ENCODE data around the gene ELN.

Gene ELN

GRCh38 chr7:74048999-74049599 lies 21.1 kb downstream of the ELN start:
- FAIRE-seq = no peak
- no peak for TF ChIP-seq POLR2A (IDR thresholded peaks at IDR 0.05; ENCODE audit: low read depth, low read length)

GRCh38 chr7:74049997-74050798 lies 22.2 kb downstream of the ELN start:
- no peak for FAIRE-seq
- no peak for TF ChIP-seq POLR2A (IDR thresholded peaks at IDR 0.05; ENCODE audit: low read depth, low read length)
- DNase-seq (ENCODE audit: insufficient read length, low spot score) = no peak

More at GRCh38 chr7:74048999-74049599, 21.1 kb downstream of the ELN start:
- no peak for DNase-seq (ENCODE audit: insufficient read length, low spot score)

GRCh38 chr7:74051193-74051592 lies 23.2 kb downstream of the ELN start:
- TF ChIP-seq POLR2A (IDR thresholded peaks at IDR 0.05; ENCODE audit: low read depth, low read length) = no peak
- DNase-seq (ENCODE audit: insufficient read length, low spot score) (no peak), FAIRE-seq (no peak)

- no peak for TF ChIP-seq POLR2A (IDR thresholded peaks at IDR 0.05; ENCODE audit: low read depth, low read length)
- FAIRE-seq (no peak), DNase-seq (ENCODE audit: insufficient read length, low spot score) (no peak)
These were observed 23.8 kb downstream of the ELN start for GRCh38 chr7:74051629-74052410.

- FAIRE-seq (no peak), DNase-seq (ENCODE audit: insufficient read length, low spot score) (no peak)
- TF ChIP-seq POLR2A (IDR thresholded peaks at IDR 0.05; ENCODE audit: low read depth, low read length) = no peak
These were observed 24.7 kb downstream of the ELN start for GRCh38 chr7:74052628-74053027.

GRCh38 chr7:74053589-74054186 lies 25.7 kb downstream of the ELN start:
- TF ChIP-seq POLR2A (IDR thresholded peaks at IDR 0.05; ENCODE audit: low read depth, low read length) = no peak
- no peak for FAIRE-seq
- no peak for DNase-seq (ENCODE audit: insufficient read length, low spot score)

- FAIRE-seq (no peak), DNase-seq (ENCODE audit: insufficient read length, low spot score) (no peak)
- no peak for TF ChIP-seq POLR2A (IDR thresholded peaks at IDR 0.05; ENCODE audit: low read depth, low read length)
These were observed 28.3 kb downstream of the ELN start for GRCh38 chr7:74056096-74056915.

GRCh38 chr7:74057216-74057925 lies 29.4 kb downstream of the ELN start:
- no peak for DNase-seq (ENCODE audit: insufficient read length, low spot score)
- no peak for TF ChIP-seq POLR2A (IDR thresholded peaks at IDR 0.05; ENCODE audit: low read depth, low read length)
- FAIRE-seq = no peak

- no peak for FAIRE-seq
- TF ChIP-seq POLR2A (IDR thresholded peaks at IDR 0.05; ENCODE audit: low read depth, low read length) = no peak
These were observed 30.0 kb downstream of the ELN start for GRCh38 chr7:74057987-74058386.

GRCh38 chr7:74058486-74058885 lies 30.5 kb downstream of the ELN start:
- no peak for FAIRE-seq
- DNase-seq (ENCODE audit: insufficient read length, low spot score) = no peak
- no peak for TF ChIP-seq POLR2A (IDR thresholded peaks at IDR 0.05; ENCODE audit: low read depth, low read length)

More at GRCh38 chr7:74057987-74058386, 30.0 kb downstream of the ELN start:
- DNase-seq (ENCODE audit: insufficient read length, low spot score) = no peak

GRCh38 chr7:74059037-74059436 lies 31.1 kb downstream of the ELN start:
- DNase-seq (ENCODE audit: insufficient read length, low spot score) = no peak
- no peak for FAIRE-seq
- no peak for TF ChIP-seq POLR2A (IDR thresholded peaks at IDR 0.05; ENCODE audit: low read depth, low read length)

GRCh38 chr7:74059681-74060588 lies 32.0 kb downstream of the ELN start:
- DNase-seq (ENCODE audit: insufficient read length, low spot score) = no peak
- no peak for TF ChIP-seq POLR2A (IDR thresholded peaks at IDR 0.05; ENCODE audit: low read depth, low read length)
- no peak for FAIRE-seq
